ENCODE measurements around the gene PRR19. TPM values are rescaled to one million over a fixed set of nuclear protein-coding genes. Genes with fewer than 3 reads are reported as not detected.

PRR19 gene
- total RNA-seq, 1 donor from 2014 or later = 0.20 TPM

GRCh38 chr19:42295342-42295741 is 6.6 kb upstream of the PRR19 start:
- DNase-seq = no peak

- DNase-seq = no peak
Measured at GRCh38 chr19:42295831-42296525, 6.0 kb upstream of the PRR19 start.

GRCh38 chr19:42297039-42297438 is 4.9 kb upstream of the PRR19 start:
- DNase-seq = no peak

- DNase-seq = no peak
Measured at GRCh38 chr19:42303101-42303464, 1.2 kb downstream of the PRR19 start.

GRCh38 chr19:42303876-42304275 is 1.9 kb downstream of the PRR19 start:
- DNase-seq = no peak

- no peak for DNase-seq
Measured at GRCh38 chr19:42306646-42307045, 4.7 kb downstream of the PRR19 start.

- DNase-seq = no peak
Measured at GRCh38 chr19:42309686-42310085, 7.8 kb downstream of the PRR19 start.

- no peak for DNase-seq
Measured at GRCh38 chr19:42311657-42312056, 9.7 kb downstream of the PRR19 start.

- no peak for DNase-seq
Measured at GRCh38 chr19:42312370-42312769, 10.4 kb downstream of the PRR19 start.

GRCh38 chr19:42313096-42313839 is 11.3 kb downstream of the PRR19 start, which contains the start of gene TMEM145:
TSS of gene TMEM145 (plus strand) at chr19:42313309. CDS start at chr19:42313377, 68 bp downstream.
- no peak for DNase-seq

- no peak for DNase-seq
Measured at GRCh38 chr19:42313840-42314755, 12.2 kb downstream of the PRR19 start.

GRCh38 chr19:42315024-42315423 is 13.1 kb downstream of the PRR19 start:
- no peak for DNase-seq

GRCh38 chr19:42316223-42317211 is 14.6 kb downstream of the PRR19 start:
- no peak for DNase-seq

GRCh38 chr19:42317535-42317934 is 15.6 kb downstream of the PRR19 start:
- no peak for DNase-seq

GRCh38 chr19:42322305-42322704 is 20.4 kb downstream of the PRR19 start:
- DNase-seq = no peak

- DNase-seq = no peak
Measured at GRCh38 chr19:42323473-42323851, 21.5 kb downstream of the PRR19 start.

GRCh38 chr19:42323852-42324654 is 22.1 kb downstream of the PRR19 start:
- DNase-seq = no peak

GRCh38 chr19:42324655-42325307 is 22.8 kb downstream of the PRR19 start:
- DNase-seq = no peak

- DNase-seq = peak; percentile 99
Measured at GRCh38 chr19:42325308-42325895, 23.5 kb downstream of the PRR19 start, which contains the start of gene MEGF8. TSS of gene MEGF8 (plus strand) at chr19:42325635. CDS start at chr19:42326244, 609 bp downstream.

Measured in skin of body (tissue), 2 donors.